IMR-90 (cell line): ENCODE measurements around the gene GTF2F2. TPM values are rescaled to one million over a fixed set of nuclear protein-coding genes. Genes with fewer than 3 reads are reported as not detected.

Experiments used
- ATAC-seq: fragments of 200-7000 bp; cut with Tn5 transposase; 2 replicates; pipeline ENCODE4 v1.9.1; 2020; ENCODE audit warnings: low read depth, mild to moderate bottlenecking, moderate library complexity
- BruUV-seq: library from RNA; stranded (reverse); fragments of 400-500 nt; replicated peaks from 2 replicates; lab custom pipeline; 2021; lab: Mats Ljungman, UMichigan
- CTCF ChIA-PET: fragments of 300-600 bp; formaldehyde crosslinking; extraction: SDS; loops from one replicate; lab custom pipeline; 2021; ENCODE audit warnings: antibody characterized with exemption; lab: Yijun Ruan, JAX
- POLR2A ChIA-PET: fragments of 300-600 bp; sonication (Branson Sonifier 250); formaldehyde crosslinking; loops from one replicate; lab custom pipeline; 2022; ENCODE audit warnings: antibody characterized with exemption; ENCODE audit not compliant: unreplicated experiment; lab: Charles Lee
- DNase-seq: peaks from one replicate; pipeline ENCODE4 v3.0.0; 2013
- H2AFZ ChIP-seq: replicated peaks from 2 replicates; pipeline ENCODE3; 2013; ENCODE audit warnings: low read length, mild to moderate bottlenecking; ENCODE audit not compliant: poor library complexity
- H2AK5ac ChIP-seq: 2 replicates; pipeline ENCODE4 v1.6.1; 2013; ENCODE audit warnings: low read depth, low read length, inconsistent platforms
- H2AK9ac ChIP-seq: replicated peaks from 2 replicates; pipeline ENCODE3; 2013; ENCODE audit warnings: mild to moderate bottlenecking, low read depth, low read length, moderate library complexity; ENCODE audit not compliant: poor library complexity
- H2BK120ac ChIP-seq: 2 replicates; pipeline ENCODE4 v1.6.1; 2013; ENCODE audit warnings: low read depth, low read length, inconsistent platforms
- H2BK15ac ChIP-seq: 3 replicates; pipeline ENCODE4 v1.6.1; 2013; ENCODE audit warnings: low read depth, low read length, inconsistent platforms
- H2BK20ac ChIP-seq: 2 replicates; pipeline ENCODE4 v1.6.1; 2013; ENCODE audit warnings: low read depth, mild to moderate bottlenecking, inconsistent platforms, low read length, moderate library complexity
- H2BK5ac ChIP-seq: 2 replicates; pipeline ENCODE4 v1.6.1; 2013; ENCODE audit warnings: mild to moderate bottlenecking, low read depth, low read length, inconsistent platforms; ENCODE audit not compliant: poor library complexity, severe bottlenecking
- H3K14ac ChIP-seq: replicated peaks from 2 replicates; pipeline ENCODE4 v1.6.1; 2013; ENCODE audit warnings: low read depth, low read length, inconsistent platforms
- H3K18ac ChIP-seq: 2 replicates; pipeline ENCODE4 v1.6.1; 2013; ENCODE audit warnings: low read depth, low read length, control low read depth
- H3K23ac ChIP-seq: 2 replicates; pipeline ENCODE4 v1.6.1; 2013; ENCODE audit warnings: low read depth, low read length, inconsistent platforms
- H3K27ac ChIP-seq: 2 replicates; pipeline ENCODE4 v1.5.1; 2013; ENCODE audit warnings: mild to moderate bottlenecking, control low read depth, low read length; ENCODE audit not compliant: insufficient read depth
- H3K27me3 ChIP-seq: 2 replicates; pipeline ENCODE4 v1.6.1; 2013; ENCODE audit warnings: low read length; ENCODE audit not compliant: control insufficient read depth, insufficient read depth
- H3K36me3 ChIP-seq: 2 replicates; pipeline ENCODE4 v1.6.1; 2013; ENCODE audit warnings: low read length, mixed read lengths; ENCODE audit not compliant: control insufficient read depth, insufficient read depth
- H3K4ac ChIP-seq: 2 replicates; pipeline ENCODE4 v1.6.1; 2013; ENCODE audit warnings: low read depth, low read length, inconsistent platforms
- H3K4me1 ChIP-seq: 2 replicates; pipeline ENCODE4 v1.6.1; 2013; ENCODE audit warnings: low read length, mixed read lengths; ENCODE audit not compliant: control insufficient read depth, insufficient read depth
- H3K4me2 ChIP-seq: 2 replicates; pipeline ENCODE4 v1.6.1; 2013; ENCODE audit warnings: low read depth, mild to moderate bottlenecking, control low read depth, low read length, moderate library complexity
- H3K4me3 ChIP-seq: 2 replicates; pipeline ENCODE4 v1.5.1; 2013; ENCODE audit warnings: low read depth, mild to moderate bottlenecking, control low read depth, low read length, moderate library complexity; ENCODE audit not compliant: insufficient read depth
- H3K56ac ChIP-seq: 2 replicates; pipeline ENCODE4 v1.6.1; 2013; ENCODE audit warnings: low read length, inconsistent platforms; ENCODE audit not compliant: insufficient read depth; ENCODE audit errors: extremely low read depth
- H3K79me1 ChIP-seq, 2 experiments: 2 replicates each; pipeline ENCODE4 v1.6.1; 2013; ENCODE audit warnings: low read length in 2 of 2, inconsistent platforms in 1 of 2, low read depth in 1 of 2
- H3K9ac ChIP-seq: 2 replicates; pipeline ENCODE4 v1.6.1; 2013; ENCODE audit warnings: low read depth, low read length, control low read depth
- H3K9me1 ChIP-seq: 2 replicates; pipeline ENCODE4 v1.6.1; 2013; ENCODE audit warnings: low read length, inconsistent platforms; ENCODE audit not compliant: insufficient read depth
- H3K9me3 ChIP-seq: 2 replicates; pipeline ENCODE4 v1.6.1; 2013; ENCODE audit warnings: low read length; ENCODE audit not compliant: control insufficient read depth, insufficient read depth
- H4K20me1 ChIP-seq: 2 replicates; pipeline ENCODE4 v1.6.1; 2013; ENCODE audit warnings: low read length, inconsistent platforms; ENCODE audit not compliant: insufficient read depth
- H4K5ac ChIP-seq: 2 replicates; pipeline ENCODE4 v1.6.1; 2013; ENCODE audit warnings: mild to moderate bottlenecking, low read depth, low read length, control low read depth
- H4K8ac ChIP-seq, 2 experiments: 2 replicates each; pipeline ENCODE4 v1.6.1; 2013; ENCODE audit warnings: low read depth in 2 of 2, low read length in 2 of 2, control low read depth in 1 of 2, inconsistent platforms in 1 of 2
- H4K91ac ChIP-seq: 2 replicates; pipeline ENCODE4 v1.6.1; 2013; ENCODE audit warnings: low read depth, low read length, inconsistent platforms; ENCODE audit not compliant: insufficient read depth
- BHLHE40 ChIP-seq: fragments of 150-350 bp; IDR thresholded peaks from 2 replicates; pipeline ENCODE4 v1.6.1; 2016; ENCODE audit warnings: mild to moderate bottlenecking, low read depth, low read length
- CEBPB ChIP-seq: IDR thresholded peaks from 2 replicates; pipeline ENCODE4 v1.6.1; 2012; ENCODE audit warnings: low read depth, low read length, improper control_type of control experiment
- CHD1 ChIP-seq: IDR thresholded peaks from 2 replicates; pipeline ENCODE4 v1.6.1; 2012; ENCODE audit warnings: low read depth, low read length, improper control_type of control experiment
- CTCF ChIP-seq: conservative IDR thresholded peaks from 2 replicates; pipeline ENCODE4 v1.5.1; 2012; ENCODE audit warnings: mild to moderate bottlenecking, low read depth, low read length, improper control_type of control experiment
- FOS ChIP-seq: fragments of 150-350 bp; IDR thresholded peaks from 2 replicates; pipeline ENCODE4 v1.6.1; 2016; ENCODE audit warnings: low read depth, low read length
- MAFK ChIP-seq: IDR thresholded peaks from 2 replicates; pipeline ENCODE4 v1.6.1; 2012; ENCODE audit warnings: low read depth, low read length, improper control_type of control experiment
- MAZ ChIP-seq: IDR thresholded peaks from 2 replicates; pipeline ENCODE4 v1.6.1; 2012; ENCODE audit warnings: low read depth, mild to moderate bottlenecking, low read length, improper control_type of control experiment, moderate library complexity, borderline replicate concordance
- MXI1 ChIP-seq: IDR thresholded peaks from 2 replicates; pipeline ENCODE4 v1.6.1; 2012; ENCODE audit warnings: low read depth, mild to moderate bottlenecking, low read length, moderate library complexity, borderline replicate concordance
- NFE2L2 ChIP-seq: fragments of 150-350 bp; IDR thresholded peaks from 2 replicates; pipeline ENCODE4 v1.6.1; 2016; ENCODE audit warnings: low read depth, mild to moderate bottlenecking, low read length
- POLR2A ChIP-seq: IDR thresholded peaks from 2 replicates; pipeline ENCODE4 v1.6.1; 2012; ENCODE audit warnings: mild to moderate bottlenecking, low read depth, low read length
- RAD21 ChIP-seq: IDR thresholded peaks from 2 replicates; pipeline ENCODE4 v1.6.1; 2012; ENCODE audit warnings: low read length, improper control_type of control experiment
- RCOR1 ChIP-seq: IDR thresholded peaks from 2 replicates; pipeline ENCODE4 v1.6.1; 2012; ENCODE audit warnings: mild to moderate bottlenecking, low read length, improper control_type of control experiment; ENCODE audit not compliant: insufficient replicate concordance
- RFX5 ChIP-seq: IDR thresholded peaks from 2 replicates; pipeline ENCODE4 v1.8.0; 2012; ENCODE audit warnings: low read depth, mild to moderate bottlenecking, low read length, moderate library complexity
- SMC3 ChIP-seq: fragments of 150-350 bp; IDR thresholded peaks from 2 replicates; pipeline ENCODE4 v1.6.1; 2016; ENCODE audit warnings: low read depth, mild to moderate bottlenecking, antibody characterized with exemption, low read length, moderate library complexity
- USF2 ChIP-seq: fragments of 150-350 bp; IDR thresholded peaks from 2 replicates; pipeline ENCODE4 v1.6.1; 2017; ENCODE audit warnings: mild to moderate bottlenecking, antibody characterized with exemption, low read length, low read depth
- WGBS, 2 experiments: methylation state at CpG; one replicate each; pipeline versions ENCODE4 v1.1.5 to v1.1.7; 2013; ENCODE audit warnings: missing lambda C conversion rate in 2 of 2; ENCODE audit not compliant: insufficient read length in 1 of 2; ENCODE audit errors: extremely low coverage in 2 of 2; 5-methylcytosine and 5-hydroxymethylcytosine counted together
- dilution Hi-C: fragments of 300-500 bp; cut with HindIII; formaldehyde crosslinking; loops from one replicate; pipeline ENCODE4 v1.14.3; 2018; ENCODE audit warnings: low sequenced_read_pairs; ENCODE audit not compliant: unreplicated experiment
- in situ Hi-C: fragments of 300-500 bp; cut with MboI; formaldehyde crosslinking; loops from 3 replicates; pipeline ENCODE4 v1.14.3; 2019; ENCODE audit warnings: low sequenced_read_pairs, inconsistent platforms, mixed read lengths
- intact Hi-C: fragments of 100-400 bp; cut with micrococcal nuclease; formaldehyde crosslinking; loops from 2 replicates; pipeline ENCODE4 v1.10.0; 2022
- polyA plus RNA-seq, 3 experiments: library from polyadenylated mRNA; depleted of rRNA; stranded (reverse); fragments of >200 nt; gene quantifications; 2 replicates each; pipeline ENCODE4 v1.2.3, GENCODE V29; 2012; ENCODE audit warnings: low replicate concordance in 1 of 3
- total RNA-seq: library from RNA; depleted of rRNA; stranded (reverse); fragments of >200 nt; gene quantifications from 2 replicates; pipeline ENCODE4 v1.2.3, GENCODE V29; 2012
- TF ChIP-seq, protein P1 (sequence below): fragments of 150-350 bp; IDR thresholded peaks from 2 replicates; pipeline ENCODE4 v1.6.1; 2016; ENCODE audit warnings: low read depth, mild to moderate bottlenecking, low read length, moderate library complexity, borderline replicate concordance

GTF2F2 gene
- total and polyA plus RNA-seq, 2 of the 4 experiments (the other 2 are of a cell fraction): 16.5 to 21.0 TPM

DNA sequence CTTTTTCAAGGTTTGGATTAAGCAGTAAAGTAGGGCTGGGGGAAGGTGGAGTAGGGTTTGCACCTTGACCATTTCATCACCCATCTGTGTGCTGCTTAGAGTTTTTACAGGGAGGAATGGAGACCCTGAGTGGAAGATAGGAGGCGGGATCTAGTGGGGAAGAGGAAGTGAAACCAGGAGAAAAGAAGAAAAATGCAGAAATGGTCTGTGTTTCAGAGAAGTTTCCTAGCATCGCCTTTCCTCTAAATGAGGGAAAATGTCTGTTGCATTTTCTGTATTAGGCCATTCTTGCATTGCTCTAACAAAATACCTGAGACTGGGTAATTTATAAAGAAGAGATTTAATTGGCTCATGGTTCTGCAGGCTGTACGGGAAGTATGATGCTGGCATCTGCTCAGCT is 156.6 kb downstream of the GTF2F2 start:
- no peak overlapping the region for H3K14ac ChIP-seq
- ChIA-PET POLR2A (no interaction called here), CTCF (no interaction called here)
- in situ Hi-C loops (no loop called here), dilution Hi-C loops (no loop called here), intact Hi-C loops (no loop called here)
- peaks cover 6% of the 10 kb centered on the region; the same call in 1 of the 2 replicates for H3K9me3 ChIP-seq
- no peak overlapping the region for H3K23ac ChIP-seq
- H4K8ac ChIP-seq: no peak overlapping the region
- H3K79me1 ChIP-seq: peaks cover 11% of the 10 kb centered on the region in 2 experiments
- H2AK9ac ChIP-seq: no peak overlapping the region
- H3K4me3 ChIP-seq: no peak overlapping the region
- H3K56ac ChIP-seq: no peak overlapping the region
- no peak overlapping the region for H2BK20ac ChIP-seq
- H3K4me2 ChIP-seq: no peak overlapping the region
- H2BK120ac ChIP-seq: no peak overlapping the region
- H3K4ac ChIP-seq: no peak overlapping the region
- H3K4me1 ChIP-seq: no peaks in the 10 kb centered on the region
- H2BK15ac ChIP-seq: no peak overlapping the region
- peaks cover 5% of the 10 kb centered on the region for H3K36me3 ChIP-seq
- no peak overlapping the region for H3K27ac ChIP-seq
- no TSS peak for BruUV-seq
- H3K9ac ChIP-seq: no peak overlapping the region
- no peak for DNase-seq
- no peak for ATAC-seq
- H3K18ac ChIP-seq: no peak overlapping the region
- H2AFZ ChIP-seq: no peak overlapping the region
- no peak overlapping the region for H2BK5ac ChIP-seq
- 86% methylated on average over 1 of the region's 3 CpGs; no CpG with 5 or more reads in 1 of the 2 experiments for WGBS, 2 experiments
- H4K5ac ChIP-seq: no peak overlapping the region
- H3K27me3 ChIP-seq: no peaks in the 10 kb centered on the region
- TF ChIP-seq RCOR1: no peak
- TF ChIP-seq NFE2L2: no peak
- no peak for TF ChIP-seq BHLHE40
- no peak for TF ChIP-seq MAFK
- no peak for TF ChIP-seq SMC3
- no peak for TF ChIP-seq MXI1
- no peak for TF ChIP-seq USF2
- no peak for TF ChIP-seq POLR2A
- TF ChIP-seq RFX5: no peak
- no peak for TF ChIP-seq CEBPB
- TF ChIP-seq RAD21: no peak
- TF ChIP-seq MAZ: no peak
- TF ChIP-seq, protein P1, sequence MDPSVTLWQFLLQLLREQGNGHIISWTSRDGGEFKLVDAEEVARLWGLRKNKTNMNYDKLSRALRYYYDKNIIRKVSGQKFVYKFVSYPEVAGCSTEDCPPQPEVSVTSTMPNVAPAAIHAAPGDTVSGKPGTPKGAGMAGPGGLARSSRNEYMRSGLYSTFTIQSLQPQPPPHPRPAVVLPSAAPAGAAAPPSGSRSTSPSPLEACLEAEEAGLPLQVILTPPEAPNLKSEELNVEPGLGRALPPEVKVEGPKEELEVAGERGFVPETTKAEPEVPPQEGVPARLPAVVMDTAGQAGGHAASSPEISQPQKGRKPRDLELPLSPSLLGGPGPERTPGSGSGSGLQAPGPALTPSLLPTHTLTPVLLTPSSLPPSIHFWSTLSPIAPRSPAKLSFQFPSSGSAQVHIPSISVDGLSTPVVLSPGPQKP: no peak
- TF ChIP-seq CHD1: no peak
- no peak for TF ChIP-seq CTCF
- TF ChIP-seq FOS: no peak
- no peaks in the 10 kb centered on the region for H3K9me1 ChIP-seq
- no peak overlapping the region for H2AK5ac ChIP-seq
- H4K20me1 ChIP-seq: no peaks in the 10 kb centered on the region
- H4K91ac ChIP-seq: no peak overlapping the region
